GOT3 (cell line): ENCODE results near the gene RASGEF1C.

Source experiments
- DNase-seq: peaks from one replicate; lab custom pipeline; 2025; ENCODE audit warnings: mixed read lengths; lab: John Stamatoyannopoulos, UW

The RASGEF1C gene

DNA sequence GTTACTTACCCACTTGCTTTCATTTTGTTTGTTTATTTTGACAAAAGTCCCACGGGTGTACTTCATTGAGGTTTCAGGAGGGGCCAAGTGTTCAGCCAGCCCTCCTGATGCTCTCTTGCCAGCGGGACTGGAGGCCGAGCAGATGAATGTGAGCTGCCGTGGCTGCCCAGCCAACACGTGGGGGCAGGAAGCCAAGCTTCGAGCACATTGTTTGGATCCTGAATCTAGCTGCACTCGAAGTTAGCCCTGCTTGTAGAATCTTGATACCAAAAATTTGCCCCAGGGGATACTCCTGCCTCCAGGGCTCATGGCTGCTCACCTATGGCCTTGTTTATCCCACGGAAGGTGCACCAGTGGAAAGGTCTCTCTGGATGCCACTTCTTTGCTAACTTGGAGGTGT is 49.3 kb downstream of the RASGEF1C start:
- no peak for DNase-seq

DNA sequence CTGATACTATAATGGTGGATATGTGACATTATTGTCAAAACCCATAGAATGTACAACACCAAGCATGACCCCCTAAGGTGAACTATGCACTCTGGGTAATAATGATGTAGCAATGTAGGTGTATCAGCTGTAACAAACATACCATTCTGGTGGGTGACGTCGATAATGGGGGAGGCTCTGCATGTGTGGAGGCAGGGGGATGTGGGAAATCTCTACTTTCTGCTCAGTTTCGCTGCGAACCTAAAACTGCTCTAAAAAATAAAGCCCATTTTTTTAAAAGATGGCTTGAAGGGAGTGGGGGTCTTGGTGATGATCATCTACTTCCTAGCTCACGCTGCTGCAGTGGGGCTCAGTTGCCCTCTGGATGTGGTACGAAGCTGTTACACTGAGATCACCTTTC is 51.1 kb downstream of the RASGEF1C start:
- DNase-seq: no peak

GRCh38 chr5:180156141-180156540 is 52.9 kb downstream of the RASGEF1C start:
- DNase-seq: no peak

DNA sequence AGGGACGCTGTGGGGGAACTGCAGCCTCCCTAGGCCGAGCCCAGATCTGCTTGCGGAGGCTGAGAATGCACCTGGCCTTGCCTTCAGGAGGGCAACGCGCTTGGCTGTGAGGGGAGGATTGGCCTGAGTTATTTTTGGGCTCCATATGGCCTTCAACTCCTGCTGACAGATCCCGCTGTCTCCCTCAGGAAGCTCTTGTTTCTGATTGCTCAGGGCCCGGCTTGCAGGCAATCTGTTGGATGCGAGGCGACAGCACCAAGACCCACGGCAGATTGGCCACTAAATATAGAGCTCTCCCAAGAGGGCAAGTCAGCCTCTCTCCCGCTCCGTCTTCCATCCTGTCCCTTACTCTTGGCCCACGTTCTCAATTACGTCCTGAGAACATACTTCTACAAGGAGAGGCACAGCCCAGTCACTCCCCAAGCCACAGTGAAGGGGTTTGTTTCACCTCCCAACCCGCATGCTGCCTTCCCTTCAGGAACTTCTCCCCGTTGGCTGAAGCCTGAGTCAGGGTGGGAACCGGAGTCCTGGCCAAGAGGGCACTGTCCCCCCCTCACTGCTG is 53.6 kb downstream of the RASGEF1C start:
- no peak for DNase-seq

GRCh38 chr5:180154821-180155364 is 54.1 kb downstream of the RASGEF1C start:
- no peak for DNase-seq

- DNase-seq: no peak
Observed at GRCh38 chr5:180153991-180154390, 55.0 kb downstream of the RASGEF1C start.

DNA sequence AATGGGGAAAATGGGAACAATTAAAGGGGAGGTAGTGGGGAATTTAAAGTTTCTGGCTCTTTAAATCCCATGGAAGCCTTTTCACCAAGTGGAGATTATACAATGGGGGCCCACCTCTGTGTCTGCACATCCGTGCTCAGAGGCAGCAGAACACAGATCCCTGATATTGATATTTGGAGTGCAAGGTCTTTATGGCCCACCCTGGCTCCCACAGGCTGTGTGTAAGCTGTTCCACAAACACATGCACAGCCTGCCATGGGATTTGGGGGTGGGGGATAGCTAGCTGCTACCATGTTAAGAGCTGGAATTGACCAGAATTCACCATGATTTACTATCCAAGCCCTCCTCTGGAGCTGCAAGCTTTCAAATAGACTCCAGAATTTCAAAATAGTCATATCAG is 55.9 kb downstream of the RASGEF1C start:
- DNase-seq: no peak

GRCh38 chr5:180143656-180144364 is 65.2 kb downstream of the RASGEF1C start:
- no peak for DNase-seq

DNA sequence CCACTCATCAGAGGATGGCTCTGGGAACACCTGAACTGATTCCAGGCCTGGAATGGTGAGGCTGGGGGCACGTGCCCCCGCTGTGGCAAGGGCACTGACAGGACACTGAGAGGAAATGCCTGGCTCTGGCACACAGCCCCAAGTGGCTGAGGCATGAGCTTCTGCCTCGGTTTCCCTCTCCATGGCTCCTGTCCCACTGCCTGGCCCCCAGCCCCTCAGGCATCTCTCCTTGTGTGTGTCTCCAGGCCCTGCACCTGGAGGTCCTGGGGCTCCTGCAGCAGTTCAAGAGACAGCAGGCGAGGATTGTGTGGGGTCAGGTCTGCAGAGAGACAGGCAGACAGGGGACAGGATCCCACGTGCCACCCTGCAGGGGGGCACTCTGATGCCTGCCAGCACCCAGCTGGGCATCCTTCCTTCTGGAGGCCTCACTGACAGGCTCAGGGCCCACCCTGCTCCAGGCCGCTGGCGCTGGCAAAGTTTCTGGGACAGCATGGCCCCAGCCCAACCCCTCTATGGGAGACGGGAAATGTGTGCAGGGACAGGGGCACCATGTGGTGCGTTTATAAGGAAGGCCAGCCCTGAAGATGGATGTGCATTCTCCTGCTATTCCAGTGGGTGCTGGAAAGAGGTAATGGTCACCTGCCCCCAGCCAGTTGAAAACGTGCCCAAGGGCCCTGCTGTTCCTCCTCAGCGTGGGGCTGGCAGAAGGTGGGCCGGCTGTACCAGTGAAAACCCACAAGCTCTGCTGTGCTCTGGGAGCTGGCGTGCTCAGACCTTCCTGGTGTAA is 66.0 kb downstream of the RASGEF1C start:
- DNase-seq: no peak

DNA sequence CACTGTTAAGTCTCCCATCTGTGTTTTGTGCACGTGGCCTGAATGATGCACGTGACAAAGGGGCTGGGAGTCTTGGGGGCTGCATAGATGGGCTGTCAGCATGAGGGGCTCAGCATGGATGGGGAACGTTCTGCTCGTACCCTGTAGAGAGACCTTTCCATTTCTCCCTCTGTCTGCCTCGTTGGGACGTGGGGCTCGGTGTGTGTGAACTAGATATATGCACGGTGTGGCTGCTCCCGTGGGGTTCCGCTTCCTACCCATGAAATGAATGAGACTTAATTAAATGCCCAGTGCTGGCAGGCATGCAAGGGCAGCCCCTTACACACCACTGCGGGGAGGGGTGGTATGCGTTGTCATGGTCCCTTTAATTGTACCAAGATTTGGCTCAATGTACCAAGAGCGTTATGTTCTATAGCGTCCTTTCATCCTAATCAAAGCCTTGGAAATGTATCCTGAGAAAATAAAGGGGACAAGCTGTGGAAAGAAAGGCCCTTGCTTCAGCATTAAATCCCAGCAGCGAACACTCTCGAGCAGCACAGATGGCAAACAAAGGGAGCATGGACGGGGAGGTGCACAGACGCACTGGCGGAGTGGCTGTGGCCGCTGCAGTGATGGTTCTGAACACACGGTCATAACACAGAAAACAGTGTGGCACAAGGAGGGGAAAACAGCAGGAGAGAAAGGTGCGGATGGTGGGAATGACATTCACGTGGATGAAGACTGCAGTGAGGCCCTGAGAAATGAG is 66.8 kb downstream of the RASGEF1C start:
- DNase-seq: no peak

GRCh38 chr5:180141068-180141660 is 67.8 kb downstream of the RASGEF1C start:
- no peak for DNase-seq

GRCh38 chr5:180140571-180140970 is 68.4 kb downstream of the RASGEF1C start:
- DNase-seq: no peak

DNA sequence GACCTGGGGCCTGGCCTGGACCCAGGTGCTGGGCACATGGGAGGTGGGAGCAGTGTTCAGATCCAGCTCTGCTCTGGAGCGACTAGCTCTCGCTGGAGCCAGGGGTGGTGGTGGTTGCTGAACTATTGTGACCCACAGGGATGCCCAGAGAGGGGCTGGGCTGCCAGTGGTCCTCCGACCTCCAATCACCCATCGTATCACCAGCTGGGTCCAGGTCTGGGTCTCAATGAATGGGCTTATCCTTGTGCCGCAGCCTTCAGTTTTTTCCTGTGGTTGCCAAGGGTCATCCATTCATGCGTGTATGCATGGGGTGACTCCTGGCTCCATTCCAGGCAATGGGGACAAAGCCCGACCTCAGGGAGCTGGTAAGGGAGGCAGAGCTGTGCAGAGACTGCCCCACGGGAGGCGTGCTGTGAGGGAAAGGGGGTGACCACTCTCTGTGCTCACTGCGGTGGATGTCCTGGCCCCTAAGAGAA is 68.9 kb downstream of the RASGEF1C start:
- no peak for DNase-seq

DNA sequence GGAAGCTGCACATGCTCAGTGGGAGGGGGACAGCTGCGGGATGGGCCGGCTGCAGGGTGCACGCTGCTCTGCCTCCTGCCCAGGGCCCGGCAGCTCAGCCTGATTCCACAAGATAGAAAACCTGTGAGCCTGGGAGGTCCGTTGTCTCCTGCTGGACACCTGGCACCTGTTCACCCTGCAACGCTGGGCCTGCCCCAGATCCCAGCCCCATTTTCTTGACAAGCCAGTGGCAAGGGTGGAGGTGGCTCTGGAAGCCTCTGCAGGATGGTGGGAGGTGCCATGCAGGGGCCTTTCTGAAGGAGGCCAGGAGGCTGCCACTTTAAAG is 69.3 kb downstream of the RASGEF1C start:
- DNase-seq: no peak

DNA sequence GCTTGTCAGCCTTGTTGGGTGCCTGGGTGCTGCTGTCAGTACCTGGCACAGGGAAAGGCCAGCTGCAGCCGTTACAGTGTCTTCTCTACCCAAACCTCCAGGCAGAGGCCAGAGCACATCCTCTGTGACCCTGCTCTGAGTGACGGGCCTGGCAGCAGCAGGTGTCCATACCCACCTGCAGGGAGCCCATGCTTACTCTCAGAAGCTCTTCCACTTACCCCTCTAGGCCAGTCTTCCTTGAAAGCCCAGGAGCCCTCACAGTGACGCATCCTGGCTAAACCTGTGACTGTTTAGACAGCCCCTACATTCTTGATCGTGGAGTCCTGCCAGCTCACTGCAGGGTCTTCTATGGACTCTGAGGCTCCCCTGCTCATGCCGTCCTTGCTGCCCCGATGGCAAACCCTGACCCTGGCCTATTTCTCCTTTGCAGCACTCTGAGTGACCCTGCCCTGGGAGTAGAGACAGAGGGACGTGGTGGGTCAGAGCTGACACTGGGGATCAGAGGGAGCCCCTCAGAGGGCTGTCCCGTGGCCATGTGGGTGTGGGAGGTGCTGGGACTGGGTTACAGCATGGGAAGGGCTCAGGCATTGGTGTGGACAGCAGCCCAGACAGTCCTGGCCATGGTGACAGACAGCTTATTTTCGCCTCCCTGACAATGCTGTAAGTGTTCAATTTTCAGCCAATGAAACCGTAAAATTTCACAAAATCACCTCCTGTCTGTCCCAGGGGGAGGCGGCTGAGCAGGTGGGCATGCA is 69.9 kb downstream of the RASGEF1C start:
- no peak for DNase-seq

DNA sequence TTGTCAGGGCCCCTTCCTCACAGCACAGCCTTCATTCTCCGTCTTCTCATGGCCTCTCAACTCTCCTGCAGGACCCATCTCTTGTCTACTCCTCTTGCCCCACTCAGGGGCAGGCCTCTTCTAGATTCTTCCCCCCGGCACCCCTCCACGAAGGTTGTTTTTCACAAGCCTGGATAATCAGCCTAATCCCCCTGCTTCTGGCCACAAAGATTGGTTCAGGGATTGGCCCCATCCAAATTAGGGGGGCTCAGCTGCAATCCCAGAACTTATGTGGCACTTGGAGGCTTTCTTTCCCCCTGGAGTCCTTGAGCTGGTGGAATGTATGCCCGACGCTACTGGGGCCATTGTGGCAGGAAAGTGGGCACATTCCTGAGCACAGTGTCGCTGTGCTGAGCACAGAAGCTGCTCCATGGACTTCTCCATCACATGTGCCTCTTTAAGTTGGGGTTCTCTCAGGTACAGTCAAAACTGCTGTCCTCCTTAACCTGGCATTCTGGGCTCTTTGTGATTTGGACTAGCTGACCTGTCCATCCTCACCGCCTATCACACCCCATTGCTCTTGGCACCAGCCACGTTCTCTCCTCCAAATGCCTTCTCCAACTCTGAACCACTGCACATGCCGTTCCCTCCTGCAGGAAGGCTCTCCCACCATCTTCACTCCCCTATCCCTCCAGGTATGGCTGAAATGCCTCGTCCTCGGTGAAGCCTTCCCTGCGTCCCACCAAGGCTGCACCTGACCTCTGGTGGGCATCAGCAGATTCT is 70.6 kb downstream of the RASGEF1C start:
- no peak for DNase-seq

- DNase-seq: no peak
Observed at GRCh38 chr5:180137401-180138213, 71.4 kb downstream of the RASGEF1C start.

- no peak for DNase-seq
Observed at GRCh38 chr5:180136630-180137381, 72.2 kb downstream of the RASGEF1C start.
